MCF 10A (cell line): ENCODE results near the gene CFAP97D1. TPM values are rescaled to one million over a fixed set of nuclear protein-coding genes. Genes with fewer than 3 reads are reported as not detected.

ENCODE experiments used
- BruUV-seq: library from RNA; stranded (reverse); fragments of 400-500 nt; replicated peaks from 2 replicates; lab custom pipeline; 2021; lab: Mats Ljungman, UMichigan
- CTCF ChIA-PET: fragments of 300-600 bp; sonication (Branson Sonifier 250); formaldehyde crosslinking; extraction: SDS; loops from one replicate; lab custom pipeline; 2021; ENCODE audit warnings: antibody characterized with exemption, inconsistent platforms; lab: Yijun Ruan, JAX
- POLR2A ChIA-PET: fragments of 300-600, 350-650 bp; sonication (Branson Sonifier 250); formaldehyde crosslinking; extraction: SDS; loops from one replicate; lab custom pipeline; 2020; ENCODE audit warnings: antibody characterized with exemption, inconsistent platforms; lab: Yijun Ruan, JAX
- DNase-seq: peaks from one replicate; pipeline ENCODE4 v3.0.0-alpha.2; 2018; ENCODE audit not compliant: unreplicated experiment
- H3K27ac Mint-ChIP-seq: one replicate; pipeline ENCODE4 v1.8.0; 2022; ENCODE audit warnings: mild to moderate bottlenecking, low read depth, mixed read lengths; ENCODE audit not compliant: unreplicated experiment
- H3K27me3 Mint-ChIP-seq: one replicate; pipeline ENCODE4 v1.8.0; 2022; ENCODE audit warnings: mixed read lengths; ENCODE audit not compliant: insufficient read depth, unreplicated experiment
- H3K36me3 Mint-ChIP-seq: one replicate; pipeline ENCODE4 v1.8.0; 2022; ENCODE audit warnings: mild to moderate bottlenecking, moderate library complexity, mixed read lengths; ENCODE audit not compliant: insufficient read depth, unreplicated experiment
- H3K4me1 Mint-ChIP-seq: one replicate; pipeline ENCODE4 v1.8.0; 2022; ENCODE audit warnings: mixed read lengths; ENCODE audit not compliant: insufficient read depth, unreplicated experiment
- H3K4me3 Mint-ChIP-seq: one replicate; pipeline ENCODE4 v1.8.0; 2022; ENCODE audit warnings: mild to moderate bottlenecking, moderate library complexity, mixed read lengths; ENCODE audit not compliant: unreplicated experiment
- H3K9me3 Mint-ChIP-seq: one replicate; pipeline ENCODE4 v1.8.0; 2022; ENCODE audit warnings: mixed read lengths; ENCODE audit not compliant: unreplicated experiment
- CTCF ChIP-seq: fragments of 200-600 bp; IDR thresholded peaks from one replicate; pipeline ENCODE4 v1.8.0; 2022; ENCODE audit warnings: antibody characterized with exemption, mild to moderate bottlenecking; ENCODE audit not compliant: unreplicated experiment
- intact Hi-C: fragments of 100-400 bp; cut with micrococcal nuclease; formaldehyde crosslinking; loops from 2 replicates; pipeline ENCODE4 v1.14.1; 2022
- total RNA-seq: library from RNA; stranded (reverse); gene quantifications from 2 replicates; pipeline ENCODE4 v1.2.3, GENCODE V29; 2022

Gene CFAP97D1
- total RNA-seq, 1 experiment from 2014 or later = not detected

DNA sequence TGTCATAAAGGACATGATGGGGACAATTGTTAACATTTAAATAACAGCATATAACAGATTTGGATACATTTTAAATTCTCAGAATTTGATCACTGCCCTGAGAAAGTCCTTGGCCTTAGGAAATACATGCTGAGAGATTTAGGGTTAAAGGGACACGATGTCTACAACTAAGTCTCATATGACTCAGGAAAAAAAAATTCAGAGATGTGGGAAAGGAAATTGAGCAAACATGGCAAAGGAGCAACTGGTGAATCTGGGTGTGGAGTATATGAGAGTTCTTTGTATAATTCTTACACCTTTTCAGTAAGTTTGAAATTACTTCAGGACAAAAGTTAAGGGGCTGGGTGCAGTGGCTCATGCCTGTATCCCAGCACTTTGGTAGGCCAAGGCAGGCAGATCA is 34.5 kb downstream of the CFAP97D1 start:
- intact Hi-C loops = no loop called here
- Mint-ChIP-seq H3K9me3 (no peaks in the 10 kb centered on the region), H3K36me3 (peaks cover 18% of the 10 kb centered on the region), H3K4me3 (no peak overlapping the region), H3K27ac (peak overlapping the region; percentile 73), H3K4me1 (peaks cover 8% of the 10 kb centered on the region), H3K27me3 (no peaks in the 10 kb centered on the region)
- ChIA-PET POLR2A (interaction anchor here (1.3 kb wide), 1 partner anchor 10 kb away, joined by 5 read pairs; no protein-coding TSS in a partner anchor), CTCF (interaction anchor here (0.7 to 2.0 kb wide), 4 partner anchors 32 to 89 kb away, joined by 3 to 8 read pairs (median 4); partner anchors contain the start of gene CD300LG)
- DNase-seq = peak; percentile 63
- BruUV-seq = no TSS peak
- no peak for TF ChIP-seq CTCF

DNA sequence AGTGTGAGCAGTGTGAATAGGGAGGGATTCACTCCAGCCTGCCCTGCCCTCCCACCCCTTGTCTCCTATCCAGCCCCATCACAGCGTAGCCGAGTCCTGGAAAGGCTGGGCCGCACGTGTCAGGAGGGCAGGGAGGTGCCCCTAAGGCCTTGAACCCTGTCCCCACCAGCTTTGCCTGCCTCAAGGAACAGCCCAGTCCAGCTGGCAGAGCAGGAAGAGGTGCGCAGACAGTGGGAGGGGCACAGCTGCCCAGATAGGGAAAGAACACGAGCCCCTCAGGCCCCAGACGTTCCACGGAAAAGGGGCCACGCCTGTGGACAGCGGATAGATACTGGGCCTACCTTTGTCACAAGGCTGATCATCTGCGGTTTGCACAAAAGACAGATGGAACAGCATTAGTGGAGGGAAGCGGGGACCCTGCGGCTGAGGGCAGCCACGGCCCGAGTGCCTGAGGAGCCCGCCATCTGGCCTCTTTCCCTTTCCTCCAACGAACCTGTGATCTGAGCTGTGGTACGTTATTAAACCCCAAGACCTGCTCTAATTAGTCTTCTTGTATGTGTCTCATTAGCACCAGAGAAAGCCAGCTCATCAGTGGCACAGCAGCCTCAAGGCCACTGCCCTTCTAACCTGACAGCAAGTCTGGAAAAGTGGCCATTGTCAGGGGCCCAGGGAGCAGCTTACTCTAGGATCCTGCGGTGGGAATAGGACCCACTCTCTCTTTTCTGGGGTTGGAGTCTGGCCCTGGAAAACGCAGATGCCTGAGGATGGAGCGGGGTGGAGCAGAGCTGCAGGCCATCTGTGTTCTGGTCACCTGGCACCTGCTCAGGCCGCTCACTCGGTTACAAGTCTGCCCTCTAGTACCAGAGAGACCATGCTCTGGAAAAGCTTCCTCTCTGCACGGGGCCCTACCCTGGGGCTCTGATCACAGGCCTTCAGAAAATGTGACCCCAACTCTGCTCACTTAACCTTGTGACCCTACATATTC is 36.4 kb downstream of the CFAP97D1 start:
- Mint-ChIP-seq H3K27ac (no peak overlapping the region), H3K27me3 (no peaks in the 10 kb centered on the region), H3K36me3 (peaks cover 30% of the 10 kb centered on the region), H3K4me1 (peaks cover 8% of the 10 kb centered on the region), H3K4me3 (no peak overlapping the region), H3K9me3 (no peaks in the 10 kb centered on the region)
- ChIA-PET CTCF (interaction anchor here (0.6 to 2.0 kb wide), 5 partner anchors 15 to 646 kb away, joined by 3 to 8 read pairs (median 4); partner anchors contain the start of gene NBR1), POLR2A (interaction anchor here (1.0 kb wide), 1 partner anchor 39 kb away, joined by 4 read pairs; no protein-coding TSS in a partner anchor)
- TF ChIP-seq CTCF = no peak
- intact Hi-C loops = no loop called here
- BruUV-seq = no TSS peak
- DNase-seq = no peak

DNA sequence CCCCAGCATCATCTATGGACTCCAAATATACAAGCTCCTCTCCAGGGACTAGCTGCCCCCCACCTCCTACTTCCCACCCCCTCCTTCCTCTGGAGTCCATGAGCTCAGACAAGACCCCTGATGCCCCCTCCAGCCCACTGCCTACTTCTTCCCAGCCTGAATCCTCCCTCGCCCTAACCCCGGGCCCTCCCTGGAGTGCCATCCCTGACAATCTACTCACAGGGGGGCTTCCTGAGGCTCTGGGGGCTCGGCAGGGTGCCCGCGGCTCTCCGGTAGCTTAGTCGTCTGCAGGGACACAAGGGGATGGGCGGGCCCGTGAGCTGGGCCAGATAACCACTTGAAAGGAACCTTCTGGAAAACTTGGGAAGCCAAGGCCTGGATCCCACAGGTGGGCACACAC is 37.6 kb downstream of the CFAP97D1 start:
- no peak for DNase-seq
- Mint-ChIP-seq H3K27ac (no peak overlapping the region), H3K36me3 (peaks cover 33% of the 10 kb centered on the region), H3K9me3 (no peaks in the 10 kb centered on the region), H3K4me3 (no peak overlapping the region), H3K4me1 (peaks cover 8% of the 10 kb centered on the region), H3K27me3 (no peaks in the 10 kb centered on the region)
- ChIA-PET POLR2A (interaction anchor here (0.6 to 1.7 kb wide), 4 partner anchors 15 to 467 kb away, joined by 3 to 7 read pairs (median 4); partner anchors contain the start of gene MPP3), CTCF (interaction anchor here (0.6 to 1.2 kb wide), 6 partner anchors 14 to 242 kb away, joined by 3 to 5 read pairs (median 4); no protein-coding TSS in a partner anchor)
- no peak for TF ChIP-seq CTCF
- intact Hi-C loops = no loop called here
- no TSS peak for BruUV-seq

- Mint-ChIP-seq H3K4me3 (no peak overlapping the region), H3K27ac (no peak overlapping the region), H3K27me3 (no peaks in the 10 kb centered on the region), H3K9me3 (no peaks in the 10 kb centered on the region), H3K4me1 (peaks cover 8% of the 10 kb centered on the region), H3K36me3 (peaks cover 41% of the 10 kb centered on the region)
- ChIA-PET POLR2A (interaction anchor here (0.7 to 1.7 kb wide), 3 partner anchors 10 to 21 kb away, joined by 3 to 7 read pairs (median 4); no protein-coding TSS in a partner anchor), CTCF (interaction anchor here (0.6 to 1.3 kb wide), 4 partner anchors 52 to 103 kb away, joined by 3 to 9 read pairs (median 4); no protein-coding TSS in a partner anchor)
- BruUV-seq = no TSS peak
- intact Hi-C loops = no loop called here
- DNase-seq = no peak
- TF ChIP-seq CTCF = no peak
These were observed 38.7 kb downstream of the CFAP97D1 start for GRCh38 chr17:43818966-43819365.
